COLO668 (cell line): ENCODE data around the gene RAP1GAP2.
"Not testable (repeated sequence)": the region's sequence is repeated elsewhere in the genome, so short reads cannot be mapped to it uniquely, and the experiment has no call there.

Experiments used
- DNase-seq: peaks from one replicate; lab custom pipeline; 2025; ENCODE audit not compliant: unreplicated experiment; lab: John Stamatoyannopoulos, UW

Gene RAP1GAP2

DNA sequence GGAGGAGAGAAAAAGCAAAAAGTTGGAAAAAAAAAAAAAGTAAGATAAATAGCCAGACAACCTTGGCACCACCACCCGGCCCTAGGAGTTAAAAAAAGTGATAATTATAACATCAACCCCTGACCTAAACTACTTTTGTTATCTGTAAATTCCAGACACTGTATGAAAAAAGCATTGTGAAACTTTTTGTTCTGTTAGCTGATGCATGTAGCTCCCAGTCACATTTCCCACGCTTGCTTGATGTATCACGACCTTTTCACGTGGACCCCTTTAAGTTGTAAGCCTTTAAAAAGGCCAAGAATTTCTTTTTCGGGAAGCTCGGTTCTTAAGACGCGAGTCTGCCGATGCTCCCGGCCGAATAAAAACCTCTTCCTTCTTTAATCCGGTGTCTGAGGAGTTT is 10.9 kb upstream of the RAP1GAP2 start:
- not testable (repeated sequence) for DNase-seq

DNA sequence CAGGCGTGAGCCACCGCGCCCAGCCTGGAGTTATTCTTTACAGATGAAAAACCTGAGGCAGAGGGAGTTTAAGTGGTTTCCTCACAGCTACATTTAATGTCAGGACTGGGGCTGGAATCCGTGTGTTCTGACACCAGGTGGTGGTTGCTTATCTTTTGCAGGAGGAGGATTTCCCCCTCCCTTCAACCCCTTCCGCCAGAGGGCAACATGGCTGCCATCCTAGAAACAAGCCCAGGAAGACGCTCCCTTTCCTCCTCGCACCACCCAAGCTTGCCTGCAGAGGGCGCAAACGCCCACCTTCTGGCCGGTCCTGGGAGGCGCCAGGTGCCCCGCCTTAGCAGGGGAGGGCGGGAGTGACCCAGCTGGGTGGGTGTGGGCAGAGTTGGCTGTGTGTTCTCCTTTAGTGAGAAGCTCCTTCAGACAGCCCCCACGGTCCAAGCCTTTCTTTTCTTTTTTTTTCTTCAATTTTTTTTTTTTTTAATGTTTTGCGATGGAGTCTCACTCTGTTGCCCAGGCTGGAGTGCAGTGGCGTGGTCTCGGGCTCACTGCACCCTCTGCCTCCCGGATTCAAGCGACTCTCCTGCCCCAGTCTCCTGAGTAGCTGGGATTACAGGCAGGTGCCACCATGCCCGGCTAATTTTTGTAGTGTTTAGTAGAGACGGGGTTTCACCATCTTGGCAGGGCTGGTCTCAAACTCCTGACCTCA is 9.9 kb upstream of the RAP1GAP2 start:
- peak; percentile 71 for DNase-seq

- no peak for DNase-seq
Observed at GRCh38 chr17:2789700-2790099, 6.5 kb upstream of the RAP1GAP2 start.

DNA sequence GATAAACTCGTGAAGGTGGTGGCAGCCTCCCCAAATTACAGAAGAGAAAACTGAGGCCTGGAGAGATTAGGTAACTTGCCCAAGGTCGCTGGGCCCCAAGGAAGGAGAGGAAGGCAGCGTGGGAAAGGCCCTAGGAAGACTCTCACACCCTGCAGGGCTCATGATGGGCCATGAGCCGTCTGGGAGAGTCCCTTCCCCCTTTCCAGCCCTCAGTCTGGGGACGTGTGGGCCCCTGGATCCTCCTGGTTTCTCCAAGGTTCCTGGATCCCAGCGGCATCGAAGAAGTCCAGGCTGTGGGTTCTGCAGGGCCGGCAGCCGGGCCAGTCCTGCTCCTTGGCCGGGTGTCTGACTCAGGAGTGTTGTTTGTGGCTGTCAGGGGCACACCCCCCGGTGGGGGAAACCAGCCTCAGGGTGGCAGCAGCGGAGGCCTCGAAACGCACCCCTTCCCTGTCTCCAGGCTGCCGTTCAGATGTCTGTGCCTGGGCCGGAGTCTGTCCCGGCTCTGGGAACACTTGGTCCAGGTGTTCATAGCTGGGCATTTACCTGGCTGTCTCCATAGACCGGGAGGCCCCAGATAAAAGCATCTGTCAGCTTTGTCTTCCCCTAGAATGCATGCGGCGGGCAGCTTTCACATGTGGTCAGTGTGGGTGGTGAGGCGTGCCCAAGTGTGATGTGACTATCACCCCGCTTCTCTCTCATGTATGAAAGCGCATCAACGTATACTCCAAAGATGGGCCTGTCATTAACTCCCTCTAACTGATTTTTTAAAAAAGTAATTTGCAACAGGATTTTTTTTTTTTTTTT is 3.7 kb upstream of the RAP1GAP2 start:
- DNase-seq = no peak

- no peak for DNase-seq
Observed at GRCh38 chr17:2794111-2794803, 2.0 kb upstream of the RAP1GAP2 start.

DNA sequence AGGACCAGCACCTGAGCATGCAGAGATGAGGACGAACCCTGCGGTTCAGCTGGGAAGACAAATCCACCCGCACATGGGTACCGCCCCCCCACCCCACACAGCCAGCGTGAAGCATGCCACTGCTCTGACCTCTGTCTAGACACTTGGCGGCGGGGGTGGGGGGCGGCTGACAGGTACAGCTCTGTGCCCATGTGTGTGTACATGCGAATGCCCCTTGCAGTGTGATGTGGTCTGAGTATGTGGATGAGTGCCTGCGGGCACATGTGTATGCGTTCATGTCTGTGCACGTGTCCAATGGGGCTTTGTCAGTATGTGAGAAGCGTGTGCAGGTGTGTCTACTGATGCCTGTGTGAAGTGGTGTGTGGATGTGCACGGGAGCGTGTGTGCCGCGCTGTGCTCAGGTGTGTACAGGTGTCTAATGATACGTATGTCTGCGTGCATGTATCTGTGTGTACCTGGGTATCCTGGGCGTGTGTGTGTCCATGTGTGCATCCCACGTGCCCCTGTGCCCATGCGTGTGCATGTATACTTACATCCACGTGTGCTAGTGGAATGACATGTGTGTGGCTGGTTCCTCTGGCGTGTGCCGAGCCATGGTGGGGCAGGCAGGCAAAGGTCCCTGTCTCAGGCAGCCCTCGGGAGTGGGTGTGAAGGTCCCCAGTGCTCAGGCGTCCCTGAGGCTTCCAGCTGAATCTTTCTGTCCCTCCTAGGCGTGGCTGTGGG is 636 bp upstream of the RAP1GAP2 start:
- DNase-seq = no peak

DNA sequence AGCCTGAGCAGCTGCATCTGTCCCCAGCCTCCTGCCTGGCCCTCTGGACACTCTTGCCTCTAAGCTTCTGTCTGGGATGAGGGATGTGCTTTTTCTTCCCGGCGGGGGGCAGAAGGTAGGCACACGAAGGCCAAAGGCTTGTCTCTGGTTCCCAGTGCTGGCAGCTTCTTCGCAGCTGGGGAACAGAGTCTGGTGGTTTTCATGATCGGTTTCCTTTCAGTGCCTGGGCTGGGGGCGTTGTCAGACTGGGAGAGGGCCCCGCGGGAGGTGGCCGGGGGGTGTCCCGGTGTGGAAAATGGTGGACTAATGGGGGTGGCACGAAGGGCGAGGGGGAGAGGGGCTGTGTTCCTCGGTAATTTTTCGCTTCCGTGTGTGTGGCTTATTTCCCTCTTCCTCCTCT is 988 bp downstream of the RAP1GAP2 start:
- DNase-seq = no peak

GRCh38 chr17:2797637-2798036 is 1.4 kb downstream of the RAP1GAP2 start:
- no peak for DNase-seq

- no peak for DNase-seq
Observed at GRCh38 chr17:2798188-2798587, 1.9 kb downstream of the RAP1GAP2 start.

GRCh38 chr17:2798678-2799077 is 2.4 kb downstream of the RAP1GAP2 start:
- DNase-seq = no peak

DNA sequence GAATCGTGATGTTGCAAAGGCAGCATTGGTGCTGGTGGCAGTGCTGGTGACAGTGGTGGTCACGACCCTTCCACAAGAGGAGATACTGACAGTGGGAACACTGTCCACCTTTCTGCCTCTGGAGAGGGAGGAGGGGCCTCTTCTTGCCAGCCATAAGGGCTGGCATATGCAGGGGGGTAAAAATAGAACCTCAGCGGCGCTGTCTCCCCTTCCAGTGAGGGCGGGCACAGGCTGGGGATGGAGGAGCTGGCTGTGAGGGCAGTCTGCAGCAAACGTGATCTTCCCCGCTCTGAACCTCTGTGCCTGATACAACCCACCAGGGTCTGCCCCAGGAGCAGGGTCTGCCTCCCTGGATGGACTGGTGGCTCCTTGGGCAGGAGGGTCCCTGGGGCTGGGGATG is 3.4 kb downstream of the RAP1GAP2 start:
- no peak for DNase-seq

GRCh38 chr17:2800367-2800766 is 4.1 kb downstream of the RAP1GAP2 start:
- DNase-seq = no peak

- DNase-seq = no peak
Observed at GRCh38 chr17:2801841-2802240, 5.6 kb downstream of the RAP1GAP2 start.

GRCh38 chr17:2802574-2802973 is 6.3 kb downstream of the RAP1GAP2 start:
- DNase-seq = no peak

DNA sequence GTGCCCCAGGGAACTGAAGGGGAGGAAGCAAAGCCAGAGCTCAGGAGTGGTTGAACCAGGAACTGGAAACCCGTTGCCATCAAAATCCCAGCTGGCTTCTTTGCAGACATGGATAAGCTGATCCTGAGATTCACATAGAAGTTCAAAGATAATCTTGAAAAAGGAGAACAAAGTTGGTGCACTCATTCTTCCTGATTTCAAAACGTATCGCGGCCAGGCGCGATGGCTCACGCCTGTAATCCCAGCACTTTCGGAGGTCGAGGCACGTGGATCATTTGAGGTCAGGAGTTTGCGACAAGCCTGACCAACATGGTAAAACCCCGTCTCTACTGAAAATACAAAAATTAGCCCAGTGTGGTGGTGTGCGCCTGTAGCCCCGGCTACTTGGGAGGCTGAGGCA is 7.1 kb downstream of the RAP1GAP2 start:
- no peak for DNase-seq

- no peak for DNase-seq
Observed at GRCh38 chr17:2803971-2804370, 7.7 kb downstream of the RAP1GAP2 start.

DNA sequence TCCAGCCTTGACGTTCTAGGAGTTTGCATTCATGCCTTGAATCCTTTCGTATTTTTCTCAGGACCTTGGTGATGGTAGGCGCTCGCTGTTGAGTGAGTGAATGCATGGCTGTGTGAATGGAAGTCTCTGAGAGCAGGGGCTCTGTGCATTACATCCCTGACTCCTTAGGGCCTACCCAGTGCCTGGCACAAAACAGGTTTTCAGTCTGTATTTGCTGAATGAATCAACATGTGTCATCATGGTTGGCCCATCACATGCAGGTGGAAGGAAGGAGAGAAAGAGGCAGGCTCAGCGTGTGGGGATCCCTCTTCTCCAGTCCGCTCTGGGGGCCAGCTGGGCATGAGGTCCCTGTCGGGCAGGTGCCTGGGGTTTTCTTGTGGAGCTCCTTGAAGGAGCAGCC is 8.7 kb downstream of the RAP1GAP2 start:
- DNase-seq = no peak

DNA sequence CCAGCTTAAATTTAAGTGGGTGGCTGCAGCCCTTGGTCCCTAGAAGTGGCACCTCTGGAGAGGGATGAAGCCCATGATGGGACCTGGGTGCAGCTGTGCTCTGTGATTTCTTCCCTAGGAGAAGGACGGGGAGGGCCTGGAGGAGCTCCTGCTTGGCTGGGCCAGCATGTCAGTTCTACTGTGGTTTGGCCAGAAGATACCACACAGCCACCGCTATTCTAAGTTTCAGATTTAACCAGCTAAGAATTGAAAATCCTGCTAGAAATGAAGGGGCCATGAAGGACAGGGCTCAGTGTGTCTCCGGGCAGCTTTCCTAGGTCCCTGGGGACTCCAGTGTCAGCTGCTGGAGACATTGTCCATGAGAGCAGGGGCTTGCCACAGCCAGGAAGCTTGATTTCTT is 9.7 kb downstream of the RAP1GAP2 start:
- no peak for DNase-seq

DNA sequence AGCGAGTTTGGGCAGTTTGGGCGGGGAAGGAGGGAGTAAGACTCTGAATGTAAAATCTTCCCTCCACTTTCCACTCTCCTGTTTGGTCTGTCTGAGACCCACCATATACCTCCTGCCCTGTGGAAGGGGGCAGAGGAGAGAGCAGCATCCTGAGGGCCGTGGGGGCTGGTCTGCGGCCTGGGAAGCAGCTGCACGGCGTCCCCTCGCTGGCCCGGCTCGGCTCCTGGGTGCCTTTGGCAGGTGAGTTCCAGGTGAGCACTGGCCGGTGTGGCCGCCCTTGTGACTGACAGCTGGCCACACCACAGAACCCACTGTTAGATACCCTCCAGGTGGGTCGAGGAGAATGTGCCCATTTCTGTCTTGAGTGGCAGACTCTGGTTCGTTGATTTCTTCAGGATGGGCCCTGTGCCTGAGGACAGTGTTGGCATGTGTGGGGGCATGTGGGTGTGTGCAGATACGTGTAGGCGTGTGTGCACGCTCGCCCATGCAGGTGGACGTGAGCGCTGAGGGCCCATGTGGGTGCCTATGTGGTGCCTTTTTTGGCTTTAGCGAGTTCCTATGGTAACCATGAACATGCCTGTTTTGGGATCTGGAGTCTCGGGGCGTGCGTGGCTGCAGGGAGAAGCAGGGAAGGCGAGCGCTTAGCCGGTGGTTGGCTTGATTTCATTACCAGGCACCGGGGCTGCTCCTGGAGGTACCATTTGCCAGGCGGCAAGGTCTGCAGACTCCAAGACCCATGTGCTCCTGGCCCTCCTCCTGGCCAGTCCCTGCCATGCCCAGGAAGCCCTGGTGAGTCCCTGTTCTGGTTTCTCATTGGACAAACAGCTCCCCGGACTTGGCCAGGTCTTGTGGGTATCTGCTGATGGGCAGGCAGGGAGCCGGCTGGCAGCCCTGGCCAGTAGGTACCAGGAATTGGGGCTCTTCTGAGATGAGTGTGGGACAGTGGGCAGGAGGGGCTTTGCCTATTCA is 12.4 kb downstream of the RAP1GAP2 start:
- no peak for DNase-seq

DNA sequence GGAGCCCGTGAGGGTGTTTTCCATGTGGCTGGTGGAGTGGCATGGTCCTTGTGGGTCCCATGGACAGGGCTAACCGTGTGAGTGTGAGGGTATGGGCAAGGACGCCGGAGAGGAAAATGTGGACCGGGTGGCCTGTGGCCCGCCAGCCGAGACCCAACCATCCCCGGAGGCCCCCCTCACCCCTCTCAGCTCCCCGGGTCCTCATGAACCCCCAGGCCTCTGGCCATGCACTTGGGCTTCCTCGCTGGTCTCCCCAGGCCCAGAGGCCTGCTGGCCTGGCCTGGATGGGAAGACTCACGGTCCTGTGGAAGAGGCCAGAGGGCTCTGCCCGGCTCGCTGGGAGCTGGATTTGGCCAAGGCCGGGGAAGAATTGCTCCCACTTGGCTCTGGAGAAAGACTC is 13.1 kb downstream of the RAP1GAP2 start:
- DNase-seq = no peak
